Activated T-helper 17 cell treated with anti-CD3 and anti-CD28 coated beads, Interleukin-2, amount 50 U/mL, for 72 hours (primary cell): ENCODE data around the gene PTPN1. TPM values are rescaled to one million over a fixed set of nuclear protein-coding genes. Genes with fewer than 3 reads are reported as not detected.
"Not testable (repeated sequence)": the region's sequence is repeated elsewhere in the genome, so short reads cannot be mapped to it uniquely, and the experiment has no call there.

Source experiments
- ATAC-seq: fragments of 150-1000 bp; cut with Tn5 transposase; replicated peaks from 2 replicates; pipeline ENCODE4 v1.10.0; 2021; ENCODE audit warnings: mild to moderate bottlenecking, moderate library complexity
- H3K27ac Mint-ChIP-seq: one replicate; pipeline ENCODE4 v1.8.0; 2022; ENCODE audit warnings: mixed read lengths
- H3K27me3 Mint-ChIP-seq: one replicate; pipeline ENCODE4 v1.8.0; 2022; ENCODE audit warnings: mixed read lengths
- H3K36me3 Mint-ChIP-seq: one replicate; pipeline ENCODE4 v1.8.0; 2022; ENCODE audit warnings: low read depth, mild to moderate bottlenecking, mixed read lengths
- H3K4me1 Mint-ChIP-seq: one replicate; pipeline ENCODE4 v1.8.0; 2022; ENCODE audit warnings: mixed read lengths
- H3K4me3 Mint-ChIP-seq: one replicate; pipeline ENCODE4 v1.8.0; 2022; ENCODE audit warnings: mild to moderate bottlenecking, mixed read lengths
- H3K9me3 Mint-ChIP-seq: one replicate; pipeline ENCODE4 v1.8.0; 2022; ENCODE audit warnings: mixed read lengths
- total RNA-seq, 2 donors: library from RNA; stranded (reverse); gene quantifications; one replicate each; pipeline ENCODE4 v1.2.3, GENCODE V29; 2022

Gene PTPN1
- total RNA-seq, 2 donors from 2014 or later = 68.3 to 77.1 TPM

- Mint-ChIP-seq H3K27me3 (no peaks in the 10 kb centered on the region), H3K4me3 (no peak overlapping the region), H3K27ac (peak overlapping the region; percentile 2), H3K4me1 (peaks cover 15% of the 10 kb centered on the region), H3K36me3 (no peaks in the 10 kb centered on the region), H3K9me3 (no peaks in the 10 kb centered on the region)
- ATAC-seq = no peak
Observed at GRCh38 chr20:50494428-50494827, 15.8 kb upstream of the PTPN1 start.

- no peaks in the 10 kb centered on the region for H3K36me3 Mint-ChIP-seq
- peaks cover 17% of the 10 kb centered on the region for H3K4me1 Mint-ChIP-seq
Observed at GRCh38 chr20:50496773-50497385, 13.3 kb upstream of the PTPN1 start.

GRCh38 chr20:50498071-50498776 is 12.0 kb upstream of the PTPN1 start:
- Mint-ChIP-seq H3K36me3 (no peaks in the 10 kb centered on the region), H3K27ac (no peak overlapping the region), H3K4me1 (peaks cover 10% of the 10 kb centered on the region), H3K9me3 (no peaks in the 10 kb centered on the region), H3K27me3 (no peaks in the 10 kb centered on the region), H3K4me3 (no peak overlapping the region)
- no peak for ATAC-seq

More at GRCh38 chr20:50496773-50497385, 13.3 kb upstream of the PTPN1 start:
- no peak for ATAC-seq
- no peak overlapping the region for H3K27ac Mint-ChIP-seq
- H3K27me3 Mint-ChIP-seq = no peaks in the 10 kb centered on the region
- no peak overlapping the region for H3K4me3 Mint-ChIP-seq
- no peaks in the 10 kb centered on the region for H3K9me3 Mint-ChIP-seq

- no peaks in the 10 kb centered on the region for H3K36me3 Mint-ChIP-seq
- H3K27me3 Mint-ChIP-seq = no peaks in the 10 kb centered on the region
- H3K27ac Mint-ChIP-seq = no peak overlapping the region
- H3K4me1 Mint-ChIP-seq = peaks cover 9% of the 10 kb centered on the region
- no peak overlapping the region for H3K4me3 Mint-ChIP-seq
- H3K9me3 Mint-ChIP-seq = no peaks in the 10 kb centered on the region
- no peak for ATAC-seq
Observed at GRCh38 chr20:50499938-50500337, 10.2 kb upstream of the PTPN1 start.

GRCh38 chr20:50501972-50502745 is 8.0 kb upstream of the PTPN1 start:
- Mint-ChIP-seq H3K36me3 (no peaks in the 10 kb centered on the region), H3K4me3 (no peak overlapping the region), H3K9me3 (no peaks in the 10 kb centered on the region), H3K27me3 (no peaks in the 10 kb centered on the region), H3K27ac (no peak overlapping the region), H3K4me1 (peaks cover 9% of the 10 kb centered on the region)
- no peak for ATAC-seq

GRCh38 chr20:50504231-50504823 is 5.9 kb upstream of the PTPN1 start:
- H3K27me3 Mint-ChIP-seq = no peaks in the 10 kb centered on the region
- no peak overlapping the region for H3K4me3 Mint-ChIP-seq
- no peaks in the 10 kb centered on the region for H3K36me3 Mint-ChIP-seq
- peaks cover 7% of the 10 kb centered on the region for H3K4me1 Mint-ChIP-seq
- H3K27ac Mint-ChIP-seq = peak overlapping the region; percentile 42
- no peaks in the 10 kb centered on the region for H3K9me3 Mint-ChIP-seq
- ATAC-seq = peak; percentile 34

GRCh38 chr20:50506270-50506579 is 4.0 kb upstream of the PTPN1 start:
- H3K36me3 Mint-ChIP-seq = peaks cover 12% of the 10 kb centered on the region
- no peak for ATAC-seq
- H3K4me1 Mint-ChIP-seq = peaks cover 9% of the 10 kb centered on the region
- H3K27me3 Mint-ChIP-seq = no peaks in the 10 kb centered on the region
- no peak overlapping the region for H3K4me3 Mint-ChIP-seq
- H3K9me3 Mint-ChIP-seq = no peaks in the 10 kb centered on the region
- no peak overlapping the region for H3K27ac Mint-ChIP-seq

GRCh38 chr20:50507745-50508144 is 2.4 kb upstream of the PTPN1 start:
- not testable (repeated sequence) for H3K9me3 Mint-ChIP-seq, ATAC-seq, H3K4me3 Mint-ChIP-seq, H3K27me3 Mint-ChIP-seq, H3K27ac Mint-ChIP-seq
- Mint-ChIP-seq H3K36me3 (peaks cover 28% of the 10 kb centered on the region), H3K4me1 (peaks cover 13% of the 10 kb centered on the region)

GRCh38 chr20:50508171-50508755 is 1.9 kb upstream of the PTPN1 start:
- Mint-ChIP-seq H3K4me3 (peak overlapping the region; percentile 38), H3K27ac (peak overlapping the region; percentile 48), H3K27me3 (no peaks in the 10 kb centered on the region), H3K9me3 (no peaks in the 10 kb centered on the region), H3K4me1 (peaks cover 18% of the 10 kb centered on the region), H3K36me3 (peaks cover 33% of the 10 kb centered on the region)
- ATAC-seq = no peak

- Mint-ChIP-seq H3K4me3 (peak overlapping the region; percentile 97), H3K9me3 (no peaks in the 10 kb centered on the region), H3K27me3 (no peaks in the 10 kb centered on the region), H3K27ac (peak overlapping the region; percentile 100), H3K36me3 (peaks cover 59% of the 10 kb centered on the region), H3K4me1 (peaks cover 35% of the 10 kb centered on the region)
- no peak for ATAC-seq
Observed at GRCh38 chr20:50510706-50511542, 741 bp downstream of the PTPN1 start.

- H3K4me1 Mint-ChIP-seq = peaks cover 45% of the 10 kb centered on the region
- ATAC-seq = no peak
Observed at GRCh38 chr20:50512323-50512722, 2.1 kb downstream of the PTPN1 start.

GRCh38 chr20:50513169-50514034 is 3.2 kb downstream of the PTPN1 start:
- peak overlapping the region; percentile 100 for H3K27ac Mint-ChIP-seq
- no peaks in the 10 kb centered on the region for H3K9me3 Mint-ChIP-seq
- peaks cover 52% of the 10 kb centered on the region for H3K4me1 Mint-ChIP-seq
- H3K36me3 Mint-ChIP-seq = peaks cover 82% of the 10 kb centered on the region
- no peak for ATAC-seq
- H3K4me3 Mint-ChIP-seq = peak overlapping the region; percentile 97
- no peaks in the 10 kb centered on the region for H3K27me3 Mint-ChIP-seq

More at GRCh38 chr20:50512323-50512722, 2.1 kb downstream of the PTPN1 start:
- H3K27me3 Mint-ChIP-seq = no peaks in the 10 kb centered on the region
- H3K4me3 Mint-ChIP-seq = peak overlapping the region; percentile 97
- H3K27ac Mint-ChIP-seq = peak overlapping the region; percentile 100
- peaks cover 71% of the 10 kb centered on the region for H3K36me3 Mint-ChIP-seq
- no peaks in the 10 kb centered on the region for H3K9me3 Mint-ChIP-seq

- H3K9me3 Mint-ChIP-seq = no peaks in the 10 kb centered on the region
- H3K27ac Mint-ChIP-seq = peak overlapping the region; percentile 100
- H3K36me3 Mint-ChIP-seq = peaks cover 88% of the 10 kb centered on the region
- no peak for ATAC-seq
- H3K4me1 Mint-ChIP-seq = peaks cover 58% of the 10 kb centered on the region
- H3K4me3 Mint-ChIP-seq = peak overlapping the region; percentile 97
- no peaks in the 10 kb centered on the region for H3K27me3 Mint-ChIP-seq
Observed at GRCh38 chr20:50514035-50514337, 3.8 kb downstream of the PTPN1 start.
